ENCODE measurements around the gene CIB1. TPM values are rescaled to one million over a fixed set of nuclear protein-coding genes. Genes with fewer than 3 reads are reported as not detected.

CIB1 gene
- total RNA-seq, 1 experiment from 2014 or later: 23.0 TPM

DNA sequence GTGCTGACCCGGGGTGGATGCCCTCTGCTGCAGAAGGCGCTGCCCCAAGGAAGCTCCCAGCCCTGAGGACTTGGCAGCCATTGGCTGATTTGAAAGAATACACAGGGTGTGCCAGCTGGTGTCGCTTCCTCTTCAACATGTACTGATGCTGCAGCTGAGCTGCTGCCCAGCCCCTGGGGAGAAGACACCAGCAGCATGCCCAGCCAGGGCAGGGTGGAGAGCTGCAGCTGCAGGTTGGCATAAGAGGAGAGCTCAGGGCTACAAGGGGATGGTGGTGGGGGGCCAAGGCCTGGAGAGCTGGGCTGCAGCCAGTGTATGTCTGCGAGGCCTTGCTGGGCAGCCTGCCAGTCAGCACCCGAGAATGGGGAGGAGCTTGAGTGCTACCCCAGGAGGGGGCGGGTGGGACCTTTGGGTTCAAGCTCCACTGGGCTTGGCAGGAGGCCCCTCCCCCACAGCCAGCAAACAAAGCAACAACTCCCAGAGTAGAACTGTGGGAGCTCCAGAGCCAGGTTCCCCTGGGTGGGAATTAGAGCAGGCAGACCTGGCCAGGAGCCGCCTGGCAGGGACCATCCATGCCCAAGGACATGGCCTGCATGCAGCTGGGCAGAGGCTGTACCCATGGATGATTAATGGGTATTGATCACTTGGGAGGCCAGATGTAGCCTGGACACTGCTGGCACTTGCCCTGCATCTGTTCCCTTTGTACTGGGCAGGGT is 41.8 kb downstream of the CIB1 start:
- no peak overlapping the region for H2BK12ac ChIP-seq (ENCODE audit: insufficient read length, low read depth, low read length)
- no peak overlapping the region for H3K9ac ChIP-seq (ENCODE audit: extremely low read depth, insufficient read length, low read length)
- no peak overlapping the region for H2AFZ ChIP-seq (ENCODE audit: low read length)
- no peak overlapping the region for H2BK20ac ChIP-seq (ENCODE audit: low read depth, low read length, poor library complexity, severe bottlenecking)
- no CpG with 5 or more reads among the region's 7 CpGs for WGBS (ENCODE audit: extremely low coverage, insufficient read length, low lambda C conversion rate)
- Mint-ChIP-seq H3K4me3 (no peak overlapping the region), H3K9me3 (no peaks in the 10 kb centered on the region; a peak in 1 of 5 replicates), H3K27me3 (ENCODE audit: low read depth) (no peaks in the 10 kb centered on the region), H3K27ac (0 out of 7 replicates have a peak overlapping the region, but pooled peaks of 1 of the 3 experiments have one; percentile 55), H3K4me1 (peaks cover 9 to 15% of the 10 kb centered on the region in 2 experiments), H3K36me3 (ENCODE audit: insufficient read depth in 1 of 3, low read depth in 3 of 3) (no peaks in the 10 kb centered on the region; a peak in 2 of 7 replicates)
- H3K27me3 ChIP-seq (ENCODE audit: insufficient read depth, low read length): no peaks in the 10 kb centered on the region
- H3K4me2 ChIP-seq (ENCODE audit: insufficient read depth, insufficient read length, low read length): no peak overlapping the region
- no peaks in the 10 kb centered on the region for H3K23me2 ChIP-seq (ENCODE audit: insufficient read length, low read depth, low read length, poor library complexity, severe bottlenecking)
- no peak overlapping the region for H4K91ac ChIP-seq (ENCODE audit: insufficient read length, low read depth, low read length)
- H3K79me1 ChIP-seq (ENCODE audit: insufficient read depth, low read depth, low read length, poor library complexity, severe bottlenecking): no peaks in the 10 kb centered on the region
- H2BK120ac ChIP-seq (ENCODE audit: low read depth, low read length, poor library complexity, severe bottlenecking): no peak overlapping the region
- TF ChIP-seq, protein P1, sequence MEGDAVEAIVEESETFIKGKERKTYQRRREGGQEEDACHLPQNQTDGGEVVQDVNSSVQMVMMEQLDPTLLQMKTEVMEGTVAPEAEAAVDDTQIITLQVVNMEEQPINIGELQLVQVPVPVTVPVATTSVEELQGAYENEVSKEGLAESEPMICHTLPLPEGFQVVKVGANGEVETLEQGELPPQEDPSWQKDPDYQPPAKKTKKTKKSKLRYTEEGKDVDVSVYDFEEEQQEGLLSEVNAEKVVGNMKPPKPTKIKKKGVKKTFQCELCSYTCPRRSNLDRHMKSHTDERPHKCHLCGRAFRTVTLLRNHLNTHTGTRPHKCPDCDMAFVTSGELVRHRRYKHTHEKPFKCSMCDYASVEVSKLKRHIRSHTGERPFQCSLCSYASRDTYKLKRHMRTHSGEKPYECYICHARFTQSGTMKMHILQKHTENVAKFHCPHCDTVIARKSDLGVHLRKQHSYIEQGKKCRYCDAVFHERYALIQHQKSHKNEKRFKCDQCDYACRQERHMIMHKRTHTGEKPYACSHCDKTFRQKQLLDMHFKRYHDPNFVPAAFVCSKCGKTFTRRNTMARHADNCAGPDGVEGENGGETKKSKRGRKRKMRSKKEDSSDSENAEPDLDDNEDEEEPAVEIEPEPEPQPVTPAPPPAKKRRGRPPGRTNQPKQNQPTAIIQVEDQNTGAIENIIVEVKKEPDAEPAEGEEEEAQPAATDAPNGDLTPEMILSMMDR (conservative IDR thresholded peaks at IDR 0.05): no peak
- H3K4ac ChIP-seq (ENCODE audit: low read depth, low read length): no peak overlapping the region
- no peaks in the 10 kb centered on the region for H4K20me1 ChIP-seq (ENCODE audit: control insufficient read depth, insufficient read depth, insufficient read length)
- H3T11ph ChIP-seq (ENCODE audit: low read length): no peak overlapping the region
- H4K8ac ChIP-seq (replicated peaks; ENCODE audit: insufficient read length, low read depth, low read length): no peak overlapping the region
- H3K56ac ChIP-seq (ENCODE audit: insufficient read length, low read depth, low read length): no peak overlapping the region
- no peaks in the 10 kb centered on the region for H3K9me3 ChIP-seq (ENCODE audit: control insufficient read depth, low read depth, low read length)
- no peaks in the 10 kb centered on the region for H3K79me2 ChIP-seq (ENCODE audit: insufficient read depth, low read length)
- no peak overlapping the region for H3K14ac ChIP-seq (ENCODE audit: insufficient read depth, low read length)
- H3K27ac ChIP-seq (ENCODE audit: insufficient read length, low read depth, low read length): no peak overlapping the region
- H2AK5ac ChIP-seq (ENCODE audit: insufficient read length, low read length): no peak overlapping the region
- H2BK15ac ChIP-seq (ENCODE audit: low read depth, low read length): no peak overlapping the region
- H4K5ac ChIP-seq (ENCODE audit: insufficient read length, low read depth, low read length): no peak overlapping the region
- no peaks in the 10 kb centered on the region for H3K4me1 ChIP-seq (ENCODE audit: insufficient read depth, low read length)
- no peak for DNase-seq
- no peak overlapping the region for H2BK5ac ChIP-seq (ENCODE audit: insufficient read length, low read length)
- no peak overlapping the region for H3K18ac ChIP-seq (ENCODE audit: insufficient read length, low read depth, low read length)
- H3K23ac ChIP-seq (ENCODE audit: insufficient read length, low read depth, low read length): no peak overlapping the region

Measured in H9 (cell line).